HepG2 (cell line): ENCODE results near the gene PRKAR1B. TPM values are rescaled to one million over a fixed set of nuclear protein-coding genes. Genes with fewer than 3 reads are reported as not detected.

Source experiments
- ATM ChIP-seq: fragments of 450-650 bp; IDR thresholded peaks from 2 replicates; pipeline ENCODE4 v1.7.1; 2017; ENCODE audit warnings: mild to moderate bottlenecking, borderline replicate concordance
- CHCHD3 ChIP-seq: sonication (generic); formaldehyde crosslinking; IDR thresholded peaks from 2 replicates; pipeline ENCODE4 v1.8.0; 2022; ENCODE audit warnings: mild to moderate bottlenecking, missing genetic modification reagents, moderate library complexity
- CTCF ChIP-seq: sonication (generic); formaldehyde crosslinking; IDR thresholded peaks from 2 replicates; pipeline ENCODE4 v1.5.0; 2020; ENCODE audit warnings: mild to moderate bottlenecking, missing genetic modification reagents, moderate library complexity
- EZH2 ChIP-seq: conservative IDR thresholded peaks from 2 replicates; pipeline ENCODE4 v1.6.1; 2012; ENCODE audit warnings: mild to moderate bottlenecking, low read depth, low read length, moderate library complexity
- FIP1L1 ChIP-seq: fragments of 200-400 bp; formaldehyde crosslinking; IDR thresholded peaks from 2 replicates; pipeline ENCODE4 v1.6.1; 2018; ENCODE audit warnings: low read depth, mild to moderate bottlenecking, low read length, moderate library complexity, borderline replicate concordance; ENCODE audit not compliant: insufficient read depth
- GABPB1 ChIP-seq: IDR thresholded peaks from 2 replicates; pipeline ENCODE4 v1.6.1; 2016; ENCODE audit warnings: mild to moderate bottlenecking, missing genetic modification reagents, moderate library complexity, missing compliant biosample characterization
- MXD3 ChIP-seq: IDR thresholded peaks from 2 replicates; pipeline ENCODE4 v1.6.1; 2016; ENCODE audit warnings: mild to moderate bottlenecking, missing biosample characterization, missing genetic modification reagents
- NCOA2 ChIP-seq: sonication (generic); formaldehyde crosslinking; IDR thresholded peaks from 2 replicates; pipeline ENCODE4 v1.8.0; 2022; ENCODE audit warnings: inconsistent platforms
- NR3C1 ChIP-seq: sonication (generic); formaldehyde crosslinking; IDR thresholded peaks from 2 replicates; pipeline ENCODE4 v1.4.0; 2020; ENCODE audit warnings: missing genetic modification reagents
- POLR2AphosphoS2 ChIP-seq: IDR thresholded peaks from 2 replicates; pipeline ENCODE4 v1.6.1; 2011; ENCODE audit warnings: low read depth, low read length, improper control_type of control experiment
- REL ChIP-seq: sonication (generic); formaldehyde crosslinking; conservative IDR thresholded peaks from 2 replicates; pipeline ENCODE4 v1.8.0; 2022; ENCODE audit warnings: mild to moderate bottlenecking, missing genetic modification reagents, moderate library complexity
- RFX3 ChIP-seq: IDR thresholded peaks from 2 replicates; pipeline ENCODE4 v1.6.1; 2016; ENCODE audit warnings: missing biosample characterization, missing genetic modification reagents
- SP5 ChIP-seq: IDR thresholded peaks from 2 replicates; pipeline ENCODE4 v1.6.1; 2016; ENCODE audit warnings: low read depth, borderline replicate concordance
- SYNCRIP ChIP-seq: fragments of 200-400 bp; formaldehyde crosslinking; IDR thresholded peaks from 2 replicates; pipeline ENCODE4 v1.6.1; 2018; ENCODE audit warnings: mild to moderate bottlenecking, low read depth, low read length; ENCODE audit not compliant: insufficient read depth
- TCF7L2 ChIP-seq: IDR thresholded peaks from 2 replicates; pipeline ENCODE4 v1.6.1; 2011; ENCODE audit warnings: mild to moderate bottlenecking, low read depth, low read length, moderate library complexity
- TEAD3 ChIP-seq: optimal IDR thresholded peaks from 2 replicates; pipeline ENCODE3; 2016; ENCODE audit warnings: borderline replicate concordance
- U2AF2 ChIP-seq: fragments of 200-400 bp; formaldehyde crosslinking; IDR thresholded peaks from 2 replicates; pipeline ENCODE4 v1.6.1; 2017; ENCODE audit warnings: low read depth, mild to moderate bottlenecking, low read length
- ZBTB20 ChIP-seq: sonication (generic); formaldehyde crosslinking; IDR thresholded peaks from 2 replicates; pipeline ENCODE4 v1.8.1; 2023; ENCODE audit warnings: missing genetic modification reagents, low read depth, mild to moderate bottlenecking, borderline replicate concordance
- ZNF646 ChIP-seq: sonication (generic); formaldehyde crosslinking; IDR thresholded peaks from 2 replicates; pipeline ENCODE4 v1.9.0; 2021; ENCODE audit warnings: mild to moderate bottlenecking, missing genetic modification reagents
- ZNF878 ChIP-seq: sonication (generic); formaldehyde crosslinking; IDR thresholded peaks from 2 replicates; pipeline ENCODE4 v1.8.1; 2023; ENCODE audit warnings: mild to moderate bottlenecking, missing genetic modification reagents, moderate library complexity
- polyA plus RNA-seq, 8 experiments: library from polyadenylated mRNA; depleted of rRNA in 3 of 8; stranded (reverse) in 7 of 8; unstranded in 1 of 8; fragments of >200 nt; fragmentation: Illumina TruSeq in 4 of 8; extraction: Trizol in 4 of 8; gene quantifications; 2 replicates each; pipeline versions ENCODE4 v1.2.1 to v1.2.3, GENCODE V29; 2011 to 2016; ENCODE audit warnings: low read depth in 4 of 8, missing spikeins in 1 of 8, mixed read lengths in 1 of 8; ENCODE audit not compliant: insufficient read depth in 1 of 8
- total RNA-seq, 5 experiments: library from RNA; depleted of rRNA; stranded (reverse); fragments of >200 nt; fragmentation: Illumina TruSeq; extraction: Trizol; gene quantifications; 2 replicates each; pipeline ENCODE4 v1.2.3, GENCODE V29; 2016; ENCODE audit warnings: low read depth in 1 of 5

The PRKAR1B gene
- total and polyA plus RNA-seq, 2 of the 13 experiments (the other 11 are each of a cell fraction or from before 2014, with no cell fraction given), result 7.9 to 28.2 TPM

- TF ChIP-seq TCF7L2, result peak; percentile 37; the same call in 1 of the 2 replicates
- TF ChIP-seq RFX3 (CRISPR knock-in tag), result no peak
- peak; percentile 58; the same call in 1 of the 2 replicates for TF ChIP-seq SP5 (CRISPR knock-in tag)
- TF ChIP-seq CTCF (CRISPR knock-in tag), result no peak
- 0 out of 2 replicates have a peak, but pooled peaks have one; percentile 12 for TF ChIP-seq ZNF878
- TF ChIP-seq U2AF2, result no peak
- no peak for TF ChIP-seq FIP1L1
- peak; percentile 72 for TF ChIP-seq NCOA2
- no peak for TF ChIP-seq EZH2
- no peak for TF ChIP-seq NR3C1
- TF ChIP-seq CHCHD3 (CRISPR knock-in tag), result no peak
- no peak for TF ChIP-seq MXD3 (CRISPR knock-in tag)
- no peak for TF ChIP-seq ATM
- TF ChIP-seq REL (CRISPR knock-in tag), result no peak
- TF ChIP-seq GABPB1, result peak; percentile 32; the same call in 1 of the 2 replicates
- no peak for TF ChIP-seq ZBTB20 (CRISPR knock-in tag)
- no peak for TF ChIP-seq ZNF646 (CRISPR knock-in tag)
- no peak for TF ChIP-seq SYNCRIP
- no peak for TF ChIP-seq POLR2AphosphoS2
- peak; percentile 66 for TF ChIP-seq TEAD3 (CRISPR knock-in tag)
These were observed 108.3 kb downstream of the PRKAR1B start (continued) for GRCh38 chr7:618539-619367.
